ENCODE data around the gene SLC2A11.
"Not testable (repeated sequence)": the region's sequence is repeated elsewhere in the genome, so short reads cannot be mapped to it uniquely, and the experiment has no call there.

SLC2A11 gene

DNA sequence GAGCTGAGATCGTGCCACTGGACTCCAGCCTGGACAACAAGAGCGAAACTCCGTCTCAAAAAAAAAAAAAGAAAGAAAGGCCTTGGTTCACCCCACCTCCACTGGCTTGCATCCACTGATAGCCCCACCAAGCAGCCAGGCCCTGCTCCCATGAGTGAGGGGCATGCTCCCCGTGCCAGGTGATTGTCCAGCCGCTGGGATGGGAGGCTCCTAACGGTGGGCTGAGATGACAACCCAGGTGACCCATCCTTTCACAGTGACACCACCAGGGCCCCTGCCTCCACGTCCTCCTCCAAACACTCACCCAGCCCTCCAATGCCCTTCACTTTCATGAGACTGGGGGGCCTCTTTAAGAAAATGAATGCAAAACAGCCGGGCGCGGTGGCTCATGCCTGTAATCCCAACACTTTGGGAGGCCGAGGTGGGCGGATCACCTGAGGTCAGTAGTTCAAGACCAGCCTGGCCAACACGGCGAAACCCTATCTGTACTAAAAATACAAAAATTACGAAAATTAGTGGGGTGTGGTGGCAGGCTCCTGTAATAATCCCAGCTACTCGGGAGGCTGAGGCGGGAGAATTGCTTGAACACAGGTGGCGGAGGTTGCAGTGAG, 10.3 kb upstream of the SLC2A11 start:
- DNase-seq (ENCODE audit: low read depth in 2 of 2): no peak

DNA sequence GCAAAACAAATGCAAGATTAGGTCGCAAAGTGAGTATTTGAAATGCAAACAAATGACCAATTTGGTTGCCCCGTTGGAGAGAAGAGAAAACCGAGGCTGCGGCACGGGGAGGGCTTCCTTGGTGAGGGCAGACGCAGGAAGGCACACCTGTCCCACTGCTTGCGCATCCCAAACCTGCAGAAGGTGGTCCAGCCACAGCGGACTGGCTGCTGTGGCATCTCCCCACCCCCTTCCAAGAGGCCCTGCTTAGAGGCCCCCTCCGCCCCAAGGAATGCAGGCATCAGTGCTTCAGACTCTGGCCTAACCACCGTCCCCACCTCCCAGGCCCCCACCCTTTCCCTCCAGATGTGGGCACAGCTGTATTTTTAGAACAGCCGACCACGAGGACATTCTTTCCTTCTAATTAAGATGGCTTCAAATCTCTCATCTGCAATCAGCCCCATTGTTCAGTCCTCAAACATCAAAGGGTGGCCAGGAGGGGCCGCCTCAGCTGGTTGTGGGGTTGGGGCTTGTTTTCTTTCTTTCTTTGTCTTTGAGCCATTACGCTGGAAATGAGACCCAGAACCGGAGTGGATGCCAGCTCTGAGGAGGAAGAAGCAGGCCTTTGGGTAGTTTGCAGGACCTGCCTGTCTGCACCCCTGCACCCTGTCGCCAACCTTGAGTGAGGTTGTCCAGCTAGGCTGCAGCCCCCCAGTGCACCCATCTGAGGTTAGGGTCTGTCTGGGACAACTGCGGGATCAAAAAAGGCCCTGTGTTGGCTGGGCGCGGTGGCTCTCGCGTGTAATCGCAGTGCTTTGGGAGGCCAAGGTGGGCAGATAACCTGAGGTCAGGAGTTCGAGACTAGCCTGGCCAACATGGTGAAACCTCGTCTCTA, 9.4 kb upstream of the SLC2A11 start:
- DNase-seq (ENCODE audit: low read depth in 2 of 2): no peak

DNA sequence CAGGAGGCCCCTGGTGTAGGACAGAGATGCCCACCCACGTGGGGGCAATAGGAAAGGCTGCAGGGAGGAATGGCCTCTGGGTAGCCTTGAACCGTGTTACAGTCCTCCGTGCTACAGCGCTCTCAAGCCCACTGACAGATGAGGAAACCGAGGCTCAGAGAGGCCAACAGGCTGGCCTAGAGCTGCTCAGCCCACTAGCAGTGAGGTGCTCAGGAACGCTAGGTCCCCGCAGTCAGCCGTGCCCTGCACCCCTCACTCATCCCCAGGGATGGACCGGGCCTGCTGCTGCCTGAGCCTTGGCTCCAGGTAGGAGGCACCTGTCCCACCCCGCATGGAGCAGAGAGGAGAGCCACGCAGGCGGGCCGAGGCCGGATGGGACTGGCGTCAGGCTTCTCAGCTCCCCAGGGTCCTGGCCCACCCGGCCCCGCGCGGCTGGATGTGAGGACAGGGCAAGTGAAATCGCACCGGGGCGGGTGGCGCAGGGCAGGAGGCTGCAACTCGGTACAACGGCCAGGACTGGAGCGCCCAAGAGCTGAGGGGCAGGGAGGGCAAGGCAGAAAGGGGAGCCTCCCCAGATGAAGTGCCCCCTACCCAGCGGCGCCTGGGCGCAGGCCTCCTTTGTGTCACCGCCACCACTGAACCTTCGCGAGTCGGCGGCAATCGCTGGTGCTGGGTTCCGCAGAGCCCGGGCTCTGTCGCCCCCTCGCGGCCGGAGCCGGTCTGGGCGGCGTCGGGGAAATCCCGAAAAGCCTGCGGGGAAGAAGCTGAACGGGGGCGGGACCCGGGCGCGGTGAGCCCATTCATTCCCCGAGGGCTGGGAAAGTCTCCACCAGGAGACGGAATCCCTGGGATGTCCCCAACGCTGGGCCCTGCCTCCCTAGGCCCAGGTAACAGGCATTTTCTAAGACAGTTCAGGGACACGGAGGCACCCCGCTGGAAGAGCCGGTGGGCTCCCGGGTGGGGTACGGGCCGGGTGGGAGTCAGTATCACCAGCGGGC, 8.4 kb upstream of the SLC2A11 start:
- DNase-seq (ENCODE audit: low read depth in 2 of 2): peak; percentile 70 to 74

DNA sequence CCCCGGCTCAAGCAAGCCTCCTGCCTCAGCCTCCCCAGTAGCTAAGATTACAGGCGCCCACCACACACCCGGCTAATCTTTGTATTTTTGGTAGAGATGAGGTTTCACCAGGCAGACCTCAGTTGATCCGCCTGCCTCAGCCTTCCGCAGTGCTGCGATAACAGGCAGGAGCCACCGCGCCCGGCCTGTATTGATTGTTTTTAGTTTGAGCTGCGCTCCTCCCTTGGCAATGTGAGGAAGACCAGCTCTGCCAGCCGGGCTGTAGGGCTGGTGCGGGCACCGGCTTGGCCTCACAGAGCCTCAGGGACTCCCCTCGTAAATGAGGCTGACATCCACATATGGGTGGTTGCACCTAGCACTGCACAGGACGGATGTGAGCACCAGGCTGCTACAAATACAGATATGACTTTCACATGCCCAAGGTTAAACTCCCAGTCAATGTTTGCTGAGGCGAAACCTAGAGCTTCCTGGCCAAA, 7.5 kb upstream of the SLC2A11 start:
- no peak for DNase-seq (ENCODE audit: low read depth in 2 of 2)

DNA sequence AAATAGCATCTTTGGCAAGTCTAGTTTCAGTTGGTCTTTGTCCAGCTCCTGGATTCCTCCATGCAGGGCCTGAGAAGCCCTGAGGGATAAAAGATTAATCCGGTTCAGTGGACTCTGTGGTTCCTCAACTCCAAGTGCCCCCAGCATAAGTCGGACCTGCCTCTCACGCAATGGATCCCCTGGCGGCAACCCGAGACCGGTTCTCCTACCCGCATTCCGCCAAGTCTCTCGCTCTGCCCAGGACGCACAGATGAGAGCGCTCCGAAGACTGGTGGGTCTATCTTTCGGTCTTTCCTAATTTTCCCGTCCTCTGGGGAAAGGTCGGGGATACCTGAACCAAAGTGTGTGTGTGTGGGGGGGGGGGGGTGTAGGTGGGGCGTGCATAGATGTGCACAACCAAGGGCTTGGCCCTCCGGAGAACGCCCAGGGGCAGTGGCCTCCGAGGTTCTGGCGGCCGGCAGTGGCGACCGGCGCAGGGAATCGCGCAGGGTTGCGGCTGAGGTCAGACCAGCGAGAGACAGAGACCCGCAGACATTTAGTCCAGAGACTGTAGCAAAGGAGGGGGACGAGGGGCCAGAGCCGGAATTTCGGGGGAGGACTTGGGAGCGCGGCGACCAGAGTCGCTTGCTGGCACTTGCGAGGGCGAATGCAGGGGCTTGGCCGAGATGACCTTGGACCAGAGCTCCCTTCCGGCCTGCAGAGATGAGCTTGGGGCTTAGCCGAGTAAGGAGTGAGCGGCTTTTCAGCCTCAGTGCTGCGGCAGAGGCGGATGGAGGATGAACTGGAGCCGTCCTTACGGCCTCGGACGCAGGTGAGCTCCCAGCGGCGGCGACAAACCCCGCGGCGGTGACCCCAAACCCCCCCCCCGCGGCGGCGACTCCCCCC, 712 bp upstream of the SLC2A11 start:
- no peak for DNase-seq (ENCODE audit: low read depth in 2 of 2)

DNA sequence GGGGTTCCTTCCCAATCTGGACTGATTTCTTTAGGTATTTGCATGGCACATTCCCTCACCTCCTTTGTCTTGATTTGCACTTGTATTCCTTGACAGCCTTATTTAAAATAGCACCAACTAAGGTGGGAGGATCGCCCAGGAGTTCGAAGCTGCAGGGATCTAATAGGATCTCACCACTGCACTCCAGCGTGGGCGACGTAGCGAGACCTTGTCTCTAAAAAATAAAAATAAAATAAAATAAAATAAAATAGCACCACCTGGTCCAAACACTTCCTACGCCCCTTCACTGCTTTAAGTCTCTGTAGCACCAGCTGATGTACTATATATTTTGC, 775 bp downstream of the SLC2A11 start:
- DNase-seq (ENCODE audit: low read depth in 2 of 2): no peak

DNA sequence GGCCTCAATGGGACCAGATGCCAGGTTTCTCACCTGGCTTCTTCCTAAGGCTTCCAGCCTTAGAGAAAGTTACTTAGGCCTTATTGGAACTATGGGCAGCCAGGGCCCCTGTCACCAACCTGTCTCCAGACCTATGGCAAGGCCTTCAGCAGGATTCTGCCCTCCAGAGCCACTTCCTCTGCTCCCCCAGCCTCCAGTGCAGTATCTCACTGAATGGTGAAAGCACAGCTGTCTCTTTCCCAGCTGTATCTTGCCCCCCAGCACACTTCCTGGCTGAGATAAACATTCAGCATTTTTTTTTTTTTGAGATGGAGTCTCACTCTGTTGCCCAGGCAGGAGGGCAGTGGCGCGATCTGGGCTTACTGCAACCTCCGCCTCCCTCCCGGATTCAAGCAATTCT, 1.5 kb downstream of the SLC2A11 start:
- no peak for DNase-seq (ENCODE audit: low read depth in 2 of 2)

DNA sequence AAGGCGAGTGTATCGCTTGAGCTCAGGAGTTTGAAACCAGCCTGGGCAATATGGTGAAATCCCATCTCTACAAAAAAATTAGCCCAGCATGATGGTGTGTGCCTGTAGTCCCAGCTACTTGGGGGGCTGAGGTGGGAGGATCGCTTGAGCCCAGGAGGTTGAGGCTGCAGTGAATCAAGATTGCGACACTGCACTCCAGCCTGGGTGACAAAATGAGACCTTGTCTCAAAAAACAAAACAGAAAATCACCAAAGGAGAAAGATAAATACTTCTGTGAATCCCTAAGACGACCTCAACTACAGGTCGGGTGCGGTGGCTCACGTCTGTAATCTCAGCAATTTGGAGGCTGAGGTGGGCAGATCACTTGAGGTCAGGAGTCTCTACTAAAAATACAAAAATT, 2.5 kb downstream of the SLC2A11 start:
- DNase-seq (ENCODE audit: low read depth in 2 of 2): not testable (repeated sequence)

DNA sequence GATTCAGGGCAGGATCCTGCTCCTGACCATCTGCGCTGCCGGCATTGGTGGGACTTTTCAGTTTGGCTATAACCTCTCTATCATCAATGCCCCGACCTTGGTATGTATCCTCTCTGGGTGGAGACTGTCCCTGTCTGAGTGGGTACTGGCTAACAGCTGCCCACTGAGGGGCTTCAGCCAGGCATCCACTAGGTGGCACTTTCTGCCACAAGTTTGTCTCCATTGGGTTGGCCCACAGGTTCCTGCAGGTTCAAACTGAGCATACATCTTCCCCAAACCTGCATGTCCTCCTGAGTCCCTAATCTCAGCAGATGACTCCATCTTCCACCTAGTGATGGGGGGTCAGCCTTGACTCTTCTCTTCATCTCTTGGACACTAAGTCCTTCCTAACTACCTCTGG, 4.4 kb downstream of the SLC2A11 start:
- DNase-seq (ENCODE audit: low read depth in 2 of 2): no peak

DNA sequence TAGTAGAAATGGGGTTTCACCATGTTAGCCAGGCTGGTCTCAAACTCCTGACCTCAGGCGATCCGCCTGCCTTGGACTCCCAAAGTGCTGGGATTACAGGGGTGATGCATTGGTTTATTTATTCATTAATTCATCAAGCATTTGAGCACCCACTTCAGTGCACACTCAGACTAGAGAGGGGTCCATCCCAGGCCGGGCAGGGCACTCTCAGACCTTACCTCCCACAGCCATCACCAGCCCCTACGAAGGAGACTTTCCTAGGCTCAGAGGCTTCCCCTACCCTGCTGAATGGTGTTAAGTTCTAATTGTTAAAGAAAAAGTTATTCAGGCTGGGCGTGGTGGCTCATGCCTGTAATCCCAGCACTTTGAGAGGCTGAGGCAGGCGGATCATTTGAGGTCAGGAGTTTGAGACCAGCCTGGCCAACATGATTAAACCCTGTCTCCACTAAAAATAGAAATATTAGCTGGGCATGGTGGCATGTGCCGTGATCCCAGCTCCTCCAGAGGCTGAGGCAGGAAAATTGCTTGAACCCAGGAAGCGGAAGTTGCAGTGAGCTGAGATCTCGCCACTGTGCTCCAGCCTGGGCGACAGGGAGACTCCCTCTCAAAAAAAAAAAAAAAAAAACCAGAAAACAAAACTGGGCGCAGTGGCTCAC, 7.0 kb downstream of the SLC2A11 start:
- DNase-seq (ENCODE audit: low read depth in 2 of 2): not testable (repeated sequence)

DNA sequence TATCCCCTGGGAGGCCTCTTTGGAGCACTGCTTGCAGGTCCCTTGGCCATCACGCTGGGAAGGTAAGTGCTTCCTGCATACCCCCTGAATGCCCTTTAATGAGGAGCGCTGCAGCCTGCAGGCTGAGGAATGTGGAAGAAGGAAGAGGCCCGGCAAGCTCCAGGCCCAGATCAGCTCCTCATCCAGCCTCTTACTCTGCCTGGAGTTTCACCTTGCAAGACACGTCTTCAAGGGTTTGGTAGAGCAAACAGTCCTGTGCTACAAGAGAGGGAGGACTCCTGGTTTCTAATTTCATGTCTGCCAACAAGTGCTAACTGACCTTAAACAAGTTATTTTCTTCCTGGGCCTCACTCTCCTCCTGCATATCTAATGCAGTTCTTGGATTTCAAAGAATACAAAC, 10.9 kb downstream of the SLC2A11 start:
- DNase-seq (ENCODE audit: low read depth in 2 of 2): no peak

DNA sequence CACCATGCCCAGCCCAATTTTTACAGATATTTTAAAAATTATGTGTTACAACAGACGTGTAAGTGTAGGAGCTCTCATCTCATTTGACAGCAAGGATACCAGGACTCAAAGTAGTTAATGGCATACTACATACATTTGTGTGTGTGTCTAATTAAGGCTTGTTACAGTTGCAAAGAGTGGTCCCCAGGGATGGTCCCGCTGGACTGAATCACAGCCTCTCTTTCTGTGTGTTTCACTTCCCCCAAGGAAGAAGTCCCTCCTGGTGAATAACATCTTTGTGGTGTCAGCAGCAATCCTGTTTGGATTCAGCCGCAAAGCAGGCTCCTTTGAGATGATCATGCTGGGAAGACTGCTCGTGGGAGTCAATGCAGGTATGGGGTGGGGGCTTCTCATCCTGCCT, 17.2 kb downstream of the SLC2A11 start:
- DNase-seq (ENCODE audit: low read depth in 2 of 2): no peak

DNA sequence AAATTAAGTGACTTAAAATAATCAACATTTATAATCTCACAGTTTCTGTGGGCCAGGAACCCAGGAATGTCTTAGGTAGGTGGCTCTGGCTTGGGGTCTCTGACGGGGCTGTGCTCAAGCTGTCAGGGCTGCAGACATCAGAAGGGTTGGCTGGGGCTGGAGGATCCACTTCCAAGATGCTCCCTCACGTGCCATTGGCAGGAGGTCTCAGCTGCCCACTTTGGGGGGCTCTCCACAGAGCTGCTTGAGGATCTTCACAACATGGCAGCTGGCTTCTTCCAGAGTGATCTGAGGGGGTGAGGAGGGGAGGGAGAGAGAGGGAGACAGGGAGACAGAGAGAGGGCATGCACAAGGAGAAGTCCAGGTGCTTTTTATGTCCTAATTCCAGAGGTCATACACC, 18.1 kb downstream of the SLC2A11 start:
- no peak for DNase-seq (ENCODE audit: low read depth in 2 of 2)

DNA sequence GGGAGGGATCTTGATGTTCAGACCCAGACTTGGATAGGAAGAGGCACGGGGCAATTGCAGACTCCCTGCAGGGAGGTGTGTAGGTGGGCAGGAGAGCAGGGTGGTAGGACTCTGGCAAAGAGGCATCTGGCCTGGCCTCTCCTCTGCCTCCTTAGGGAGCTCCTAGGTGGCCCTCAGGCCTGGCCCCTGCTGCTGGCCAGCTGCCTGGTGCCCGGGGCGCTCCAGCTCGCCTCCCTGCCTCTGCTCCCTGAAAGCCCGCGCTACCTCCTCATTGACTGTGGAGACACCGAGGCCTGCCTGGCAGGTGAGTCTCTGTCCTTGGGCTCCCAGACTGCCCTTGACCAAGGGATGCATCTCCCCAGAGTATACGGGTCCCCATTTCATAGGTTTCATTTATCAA, 19.9 kb downstream of the SLC2A11 start:
- DNase-seq (ENCODE audit: low read depth in 2 of 2): no peak

DNA sequence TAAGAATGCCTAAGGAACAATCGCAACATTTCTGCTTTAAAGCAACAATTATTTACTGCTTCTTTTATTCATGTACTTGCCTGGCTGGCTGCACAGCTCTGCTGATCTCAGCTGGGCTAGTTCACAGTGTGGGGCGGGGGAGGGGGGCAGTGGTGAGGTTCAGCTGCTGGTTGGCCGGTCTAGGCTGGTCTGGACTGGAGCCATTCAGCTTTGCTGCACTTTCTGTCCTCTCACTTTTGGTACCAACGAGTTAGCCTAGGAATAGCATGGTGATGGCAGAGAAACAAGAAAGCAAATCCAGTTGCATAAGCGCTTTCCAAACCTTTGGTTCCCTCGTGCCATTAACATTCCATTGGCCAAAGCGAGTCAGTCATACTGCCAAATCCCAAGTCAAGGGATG, 20.5 kb downstream of the SLC2A11 start:
- no peak for DNase-seq (ENCODE audit: low read depth in 2 of 2)

DNA sequence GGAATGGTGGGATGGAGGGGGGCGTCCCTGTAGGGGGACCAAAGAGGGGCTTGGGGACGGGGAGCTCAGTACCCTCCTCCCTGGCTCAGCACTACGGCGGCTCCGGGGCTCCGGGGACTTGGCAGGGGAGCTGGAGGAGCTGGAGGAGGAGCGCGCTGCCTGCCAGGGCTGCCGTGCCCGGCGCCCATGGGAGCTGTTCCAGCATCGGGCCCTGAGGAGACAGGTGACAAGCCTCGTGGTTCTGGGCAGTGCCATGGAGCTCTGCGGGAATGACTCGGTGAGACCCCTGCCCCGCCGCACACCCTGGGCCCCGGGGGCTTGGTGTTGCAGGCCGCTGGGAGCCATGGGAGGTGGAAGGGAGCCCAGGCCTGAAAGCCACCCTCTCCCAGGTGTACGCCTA, 24.7 kb downstream of the SLC2A11 start:
- no peak for DNase-seq (ENCODE audit: low read depth in 2 of 2)

DNA sequence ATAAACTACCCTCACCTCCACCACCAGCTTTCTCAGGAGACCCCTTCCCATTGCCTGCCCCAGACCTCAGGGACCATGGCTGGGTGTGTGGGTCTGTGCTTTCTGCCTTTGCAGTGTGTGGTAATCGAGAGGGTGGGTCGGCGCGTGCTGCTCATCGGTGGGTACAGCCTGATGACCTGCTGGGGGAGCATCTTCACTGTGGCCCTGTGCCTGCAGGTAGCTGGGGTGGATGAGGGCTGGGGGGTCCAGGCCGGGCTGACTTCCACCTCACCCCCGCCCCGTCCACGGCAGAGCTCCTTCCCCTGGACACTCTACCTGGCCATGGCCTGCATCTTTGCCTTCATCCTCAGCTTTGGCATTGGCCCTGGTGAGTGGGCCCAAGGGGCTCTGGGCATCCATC, 26.0 kb downstream of the SLC2A11 start:
- DNase-seq (ENCODE audit: low read depth in 2 of 2): no peak

DNA sequence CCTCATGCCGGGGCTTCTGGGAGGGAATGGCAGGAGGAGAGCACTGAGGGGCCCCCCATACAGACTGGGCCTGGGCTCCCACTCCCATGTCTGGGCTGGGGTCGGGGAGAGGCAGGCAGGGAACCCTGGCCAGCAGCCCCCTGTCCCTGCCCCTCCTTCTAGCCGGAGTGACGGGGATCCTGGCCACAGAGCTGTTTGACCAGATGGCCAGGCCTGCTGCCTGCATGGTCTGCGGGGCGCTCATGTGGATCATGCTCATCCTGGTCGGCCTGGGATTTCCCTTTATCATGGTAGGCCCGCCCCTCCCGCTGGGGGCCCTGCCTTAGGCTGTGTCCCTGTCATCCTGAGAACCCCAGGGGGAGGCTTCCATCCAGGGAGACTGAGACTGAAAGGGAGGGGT, 26.5 kb downstream of the SLC2A11 start:
- DNase-seq (ENCODE audit: low read depth in 2 of 2): no peak

DNA sequence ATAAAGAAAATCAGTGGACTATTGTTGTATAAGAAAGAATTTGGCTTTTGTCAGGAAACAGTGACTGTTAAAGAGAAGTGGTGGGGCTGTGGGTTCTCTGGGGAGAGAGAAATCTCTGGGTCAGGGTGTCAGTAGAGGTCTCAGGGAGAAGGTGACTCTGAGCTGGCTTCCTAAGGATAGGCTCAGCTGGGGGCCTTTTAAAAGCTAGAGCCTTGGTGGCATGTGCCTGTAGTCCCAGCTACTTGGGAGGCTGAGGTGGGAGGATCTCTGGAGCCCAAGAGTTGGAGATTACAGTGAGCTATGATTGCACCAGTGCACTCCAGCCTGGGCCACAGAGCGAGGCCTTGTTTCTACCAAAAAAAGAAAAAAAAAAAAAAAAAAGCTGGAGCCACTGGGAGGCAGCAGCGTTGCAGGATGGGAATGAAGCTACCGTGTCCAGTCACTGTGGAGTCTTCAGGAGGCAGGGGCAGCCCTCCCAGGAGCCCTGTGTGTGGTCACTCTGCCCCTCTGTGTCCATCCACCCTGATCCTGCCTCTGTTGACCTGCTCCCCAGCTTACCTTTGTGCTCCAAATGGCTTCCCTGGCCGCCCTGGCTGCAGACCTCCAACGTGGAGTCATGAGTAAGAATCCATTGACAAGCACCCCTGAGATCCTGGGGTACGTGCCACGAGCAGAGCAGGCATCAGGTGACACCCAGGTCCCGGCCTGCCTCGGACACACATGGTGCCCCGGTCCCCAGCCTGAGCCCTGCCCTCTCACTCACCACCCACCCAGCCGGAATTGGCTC, 31.1 kb downstream of the SLC2A11 start:
- no peak for DNase-seq (ENCODE audit: low read depth in 2 of 2)

DNA sequence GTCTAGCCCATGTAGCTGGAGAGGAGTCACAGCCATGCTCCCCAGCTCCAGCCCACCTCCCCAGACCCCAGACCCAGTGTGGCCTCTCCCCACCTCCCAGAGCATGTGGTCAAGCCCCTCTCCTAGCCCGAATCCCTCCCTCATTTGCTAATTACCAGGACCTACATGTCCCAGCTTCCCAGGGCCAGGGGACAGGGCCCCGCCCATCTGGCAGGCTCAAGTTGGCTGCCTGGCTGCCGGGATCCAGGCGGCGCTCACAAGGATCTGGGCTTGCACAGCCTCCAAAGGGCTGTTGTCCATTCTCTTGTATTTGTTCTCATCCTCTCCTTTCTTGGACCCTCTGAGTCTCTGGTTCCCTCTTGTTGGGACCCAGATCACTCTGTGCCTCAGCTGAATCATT, 31.9 kb downstream of the SLC2A11 start:
- no peak for DNase-seq (ENCODE audit: low read depth in 2 of 2)

All from stimulated activated CD8-positive, alpha-beta memory T cell treated with anti-CD3 and anti-CD28 coated beads, Interleukin-2, amount 100 ng/mL, for 1 hour (primary cell).